ENCODE measurements around the gene CYFIP2.

GRCh38 chr5:157219491-157220271 lies 46.2 kb upstream of the CYFIP2 start:
- TF ChIP-seq EZH2 (IDR thresholded peaks at IDR 0.05; ENCODE audit: borderline replicate concordance), result no peak
- TF ChIP-seq EZH2phosphoT487 (IDR thresholded peaks at IDR 0.05; ENCODE audit: low read depth, severe bottlenecking, unreplicated experiment), result no peak
- TF ChIP-seq CTCF (IDR thresholded peaks at IDR 0.05; ENCODE audit: poor library complexity), result no peak
